Upper lobe of left lung (tissue), 4 donors: ENCODE results near the gene SPIRE2.

Experiments
- CTCF ChIP-seq, 6 experiments: fragments of 450-650 bp in 4 of 6; fragments of 200-600 bp in 2 of 6; sonication (generic) in 2 of 6; IDR thresholded peaks; one replicate each; pipeline ENCODE4 v1.5.1; 2016 to 2019; ENCODE audit warnings: antibody characterized with exemption in 6 of 6
- EP300 ChIP-seq, 4 donors: sonication (generic); formaldehyde crosslinking; IDR thresholded peaks; one replicate each; pipeline ENCODE4 v1.5.1; 2017; ENCODE audit warnings: antibody characterized with exemption in 4 of 4, control low read depth in 2 of 4
- POLR2A ChIP-seq, 4 donors: fragments of 450-650 bp; IDR thresholded peaks; one replicate each; pipeline ENCODE4 v1.5.1; 2016 to 2017; ENCODE audit warnings: antibody characterized with exemption in 4 of 4, mild to moderate bottlenecking in 2 of 4
- POLR2AphosphoS5 ChIP-seq, 2 donors: sonication (generic); formaldehyde crosslinking; IDR thresholded peaks; one replicate each; pipeline ENCODE4 v1.5.1; 2017; ENCODE audit warnings: antibody characterized with exemption in 2 of 2

- no peak for TF ChIP-seq CTCF (IDR thresholded peaks at IDR 0.05)
- TF ChIP-seq EP300 (IDR thresholded peaks at IDR 0.05) = no peak
- no peak for TF ChIP-seq POLR2A (IDR thresholded peaks at IDR 0.05)
- no peak for TF ChIP-seq POLR2AphosphoS5 (IDR thresholded peaks at IDR 0.05)
These were observed 43.9 kb upstream of the SPIRE2 start for GRCh38 chr16:89784406-89784805.
